HepG2 (cell line): Measurements from ENCODE around the gene ABCG5. TPM values are rescaled to one million over a fixed set of nuclear protein-coding genes. Genes with fewer than 3 reads are reported as not detected.

Source experiments
- ATAC-seq: fragments of 200-7000 bp; cut with Tn5 transposase; 3 replicates; pipeline ENCODE4 v1.9.1; 2020; ENCODE audit warnings: mild to moderate bottlenecking, moderate library complexity
- BruUV-seq: library from RNA; stranded (reverse); fragments of 400-500 nt; replicated peaks from 2 replicates; lab custom pipeline; 2021; lab: Mats Ljungman, UMichigan
- CTCF ChIA-PET: fragments of 300-600 bp; formaldehyde crosslinking; extraction: SDS; loops from one replicate; lab custom pipeline; 2021; ENCODE audit warnings: low total read pairs, inconsistent platforms, low intra/inter-chr PET ratio; lab: Yijun Ruan, JAX
- POLR2A ChIA-PET: fragments of 350-600 bp; sonication (Branson Sonifier 250); formaldehyde crosslinking; loops from one replicate; lab custom pipeline; 2020; ENCODE audit warnings: antibody characterized with exemption, inconsistent platforms; lab: Yijun Ruan, JAX
- DNase-seq: peaks from one replicate; pipeline ENCODE4 v3.0.0-alpha.2; 2015; ENCODE audit warnings: low spot score
- FAIRE-seq: peaks from 3 replicates; lab custom pipeline; 2011; peaks lifted over from hg19 to GRCh38; lab: Jason Lieb, UNC
- H2AFZ ChIP-seq: one replicate; pipeline ENCODE4 v1.6.1; 2011; ENCODE audit warnings: low read length, inconsistent platforms
- H3K27ac ChIP-seq: fragments of 300-600 bp; 3 replicates; pipeline ENCODE4 v1.8.0; 2011; ENCODE audit warnings: mixed run types, mild to moderate bottlenecking, mixed read lengths, low read length, inconsistent platforms; ENCODE audit not compliant: insufficient read depth; ENCODE audit errors: extremely low read length
- H3K27me3 ChIP-seq, 2 experiments: fragments of 200-600 bp in 1 of 2; 2 replicates in 1 of 2; 3 replicates in 1 of 2; pipeline versions ENCODE4 v1.6.0 to v1.8.0; 2011; ENCODE audit warnings: low read length in 2 of 2, mild to moderate bottlenecking in 2 of 2, moderate library complexity in 2 of 2, inconsistent platforms in 1 of 2; ENCODE audit not compliant: insufficient read depth in 2 of 2, control insufficient read depth in 1 of 2
- H3K36me3 ChIP-seq, 2 experiments: fragments of 200-600 bp in 1 of 2; replicated peaks in 1 of 2; 2 replicates in 1 of 2; 3 replicates in 1 of 2; pipeline versions ENCODE4 v1.5.1 to v1.8.0; 2011; ENCODE audit warnings: low read length in 2 of 2, inconsistent platforms in 1 of 2; ENCODE audit not compliant: insufficient read depth in 2 of 2, control insufficient read depth in 1 of 2
- H3K4me1 ChIP-seq: 2 replicates; pipeline ENCODE4 v1.5.1; 2012; ENCODE audit warnings: low read length, inconsistent platforms; ENCODE audit not compliant: insufficient read depth
- H3K4me2 ChIP-seq: 2 replicates; pipeline ENCODE4 v1.6.0; 2011; ENCODE audit warnings: low read depth, low read length, inconsistent platforms
- H3K4me3 ChIP-seq, 3 experiments: fragments of 200-600 bp in 1 of 3; sonication (generic), shearing (Covaris generic) in 1 of 3; replicated peaks in 1 of 3; 2 replicates each; pipeline ENCODE4 v1.5.1; 2011 to 2016; ENCODE audit warnings: low read length in 3 of 3, inconsistent platforms in 2 of 3, low read depth in 2 of 3, mild to moderate bottlenecking in 2 of 3, control low read depth in 1 of 3, mixed read lengths in 1 of 3; ENCODE audit not compliant: insufficient read depth in 1 of 3
- H3K79me2 ChIP-seq: one replicate; pipeline ENCODE4 v1.6.1; 2011; ENCODE audit warnings: low read length, inconsistent platforms; ENCODE audit not compliant: insufficient read depth
- H3K9ac ChIP-seq: 2 replicates; pipeline ENCODE4 v1.6.0; 2011; ENCODE audit warnings: mild to moderate bottlenecking, low read depth, low read length, inconsistent platforms; ENCODE audit not compliant: insufficient read depth
- H3K9me3 ChIP-seq: 2 replicates; pipeline ENCODE4 v1.5.1; 2012; ENCODE audit warnings: mild to moderate bottlenecking, low read length
- H4K20me1 ChIP-seq: 2 replicates; pipeline ENCODE4 v1.6.0; 2011; ENCODE audit warnings: inconsistent platforms, mild to moderate bottlenecking, low read length, moderate library complexity; ENCODE audit not compliant: insufficient read depth
- CSRNP1 ChIP-seq: sonication (generic); formaldehyde crosslinking; IDR thresholded peaks from 2 replicates; pipeline ENCODE4 v1.8.1; 2023; ENCODE audit warnings: mild to moderate bottlenecking, missing genetic modification reagents
- ETV6 ChIP-seq: sonication (generic); formaldehyde crosslinking; conservative IDR thresholded peaks from 2 replicates; pipeline ENCODE4 v1.4.0; 2020; ENCODE audit warnings: missing genetic modification reagents
- GZF1 ChIP-seq: sonication (generic); formaldehyde crosslinking; IDR thresholded peaks from 2 replicates; pipeline ENCODE4 v1.5.1; 2020; ENCODE audit warnings: mild to moderate bottlenecking, missing genetic modification reagents
- KIAA2018 ChIP-seq: sonication (generic); formaldehyde crosslinking; IDR thresholded peaks from 2 replicates; pipeline ENCODE4 v1.5.0; 2020; ENCODE audit warnings: mild to moderate bottlenecking, missing genetic modification reagents, borderline replicate concordance
- MED8 ChIP-seq: sonication (generic); formaldehyde crosslinking; IDR thresholded peaks from 2 replicates; pipeline ENCODE4 v1.8.1; 2023; ENCODE audit warnings: mild to moderate bottlenecking, missing genetic modification reagents; ENCODE audit not compliant: insufficient replicate concordance
- PRDM4 ChIP-seq: sonication (generic); formaldehyde crosslinking; IDR thresholded peaks from 2 replicates; pipeline ENCODE4 v1.9.0; 2021; ENCODE audit warnings: missing genetic modification reagents, borderline replicate concordance
- SMAD3 ChIP-seq: sonication (generic); formaldehyde crosslinking; IDR thresholded peaks from 2 replicates; pipeline ENCODE4 v1.4.0; 2020; ENCODE audit warnings: missing genetic modification reagents
- SMARCE1 ChIP-seq: fragments of 450-650 bp; IDR thresholded peaks from 2 replicates; pipeline ENCODE4 v1.6.1; 2017; ENCODE audit warnings: borderline replicate concordance
- ZNF460 ChIP-seq: sonication (generic); formaldehyde crosslinking; IDR thresholded peaks from 2 replicates; pipeline ENCODE4 v1.5.1; 2020; ENCODE audit warnings: missing genetic modification reagents, mild to moderate bottlenecking, borderline replicate concordance
- ZNF660 ChIP-seq: sonication (generic); formaldehyde crosslinking; IDR thresholded peaks from 2 replicates; pipeline ENCODE4 v1.5.1; 2020; ENCODE audit warnings: mild to moderate bottlenecking, low read depth, missing genetic modification reagents, borderline replicate concordance
- ZNF766 ChIP-seq: sonication (generic); formaldehyde crosslinking; IDR thresholded peaks from 2 replicates; pipeline ENCODE4 v1.5.0; 2020; ENCODE audit warnings: missing genetic modification reagents, borderline replicate concordance
- WGBS: methylation state at CpG from one replicate; pipeline ENCODE4 v1.1.6; 2017; ENCODE audit warnings: low lambda C conversion rate; 5-methylcytosine and 5-hydroxymethylcytosine counted together
- in situ Hi-C: cut with HindIII; loops from 2 replicates; pipeline ENCODE4 v1.10.0; 2017; ENCODE audit warnings: low pct_unique_long_range_greater_than_20kb; ENCODE audit not compliant: extremely low pct_ligation_motif_present
- intact Hi-C: fragments of 100-400 bp; cut with micrococcal nuclease; formaldehyde crosslinking; loops from one replicate; pipeline ENCODE4 v1.10.0; 2022; ENCODE audit not compliant: unreplicated experiment
- polyA plus RNA-seq, 8 experiments: library from polyadenylated mRNA; depleted of rRNA in 3 of 8; stranded (reverse) in 7 of 8; unstranded in 1 of 8; fragments of >200 nt; fragmentation: Illumina TruSeq in 4 of 8; extraction: Trizol in 4 of 8; gene quantifications; 2 replicates each; pipeline versions ENCODE4 v1.2.1 to v1.2.3, GENCODE V29; 2011 to 2016; ENCODE audit warnings: low read depth in 4 of 8, missing spikeins in 1 of 8, mixed read lengths in 1 of 8; ENCODE audit not compliant: insufficient read depth in 1 of 8
- total RNA-seq, 5 experiments: library from RNA; depleted of rRNA; stranded (reverse); fragments of >200 nt; fragmentation: Illumina TruSeq; extraction: Trizol; gene quantifications; 2 replicates each; pipeline ENCODE4 v1.2.3, GENCODE V29; 2016; ENCODE audit warnings: low read depth in 1 of 5

Gene ABCG5
- total and polyA plus RNA-seq, 2 of the 13 experiments (the other 11 are each of a cell fraction or from before 2014, with no cell fraction given): 15.1 to 39.0 TPM

- ATAC-seq (no peak), DNase-seq (no peak), FAIRE-seq (no peak)
- CTCF ChIA-PET: no interaction called here
- POLR2A ChIA-PET: no interaction called here
- Histone ChIP-seq H3K27ac (no peak overlapping the region), H2AFZ (no peak overlapping the region), H4K20me1 (no peaks in the 10 kb centered on the region), H3K79me2 (no peaks in the 10 kb centered on the region), H3K4me2 (no peak overlapping the region), H3K36me3 (peaks cover 0 to 5% of the 10 kb centered on the region in 2 experiments; a peak in 1 of 5 replicates), H3K4me3 (no peak overlapping the region), H3K4me1 (peaks cover 11% of the 10 kb centered on the region), H3K27me3 (no peaks in the 10 kb centered on the region; a peak in 1 of 5 replicates), H3K9me3 (no peaks in the 10 kb centered on the region), H3K9ac (no peak overlapping the region)
- intact Hi-C loops (loop anchor here (10.0 kb wide), 1 partner anchor 143 kb away; the partner anchor contains the start of gene PLEKHH2), in situ Hi-C loops (no loop called here)
- BruUV-seq: no TSS peak
- 96% methylated on average over 8 of the region's 8 CpGs for WGBS
- TF ChIP-seq ZNF660 (CRISPR knock-in tag) (no peak), ZNF460 (CRISPR knock-in tag) (no peak), PRDM4 (CRISPR knock-in tag) (no peak), SMAD3 (no peak), KIAA2018 (CRISPR knock-in tag) (no peak), ETV6 (no peak), ZNF766 (CRISPR knock-in tag) (no peak), MED8 (no peak), SMARCE1 (no peak), GZF1 (CRISPR knock-in tag) (no peak), CSRNP1 (CRISPR knock-in tag) (no peak)
These were observed 61.2 kb downstream of the ABCG5 start for GRCh38 chr2:43777306-43777926.
